Measurements from ENCODE around the gene MRGPRF.
"Not testable (repeated sequence)": the region's sequence is repeated elsewhere in the genome, so short reads cannot be mapped to it uniquely, and the experiment has no call there.

MRGPRF gene

DNA sequence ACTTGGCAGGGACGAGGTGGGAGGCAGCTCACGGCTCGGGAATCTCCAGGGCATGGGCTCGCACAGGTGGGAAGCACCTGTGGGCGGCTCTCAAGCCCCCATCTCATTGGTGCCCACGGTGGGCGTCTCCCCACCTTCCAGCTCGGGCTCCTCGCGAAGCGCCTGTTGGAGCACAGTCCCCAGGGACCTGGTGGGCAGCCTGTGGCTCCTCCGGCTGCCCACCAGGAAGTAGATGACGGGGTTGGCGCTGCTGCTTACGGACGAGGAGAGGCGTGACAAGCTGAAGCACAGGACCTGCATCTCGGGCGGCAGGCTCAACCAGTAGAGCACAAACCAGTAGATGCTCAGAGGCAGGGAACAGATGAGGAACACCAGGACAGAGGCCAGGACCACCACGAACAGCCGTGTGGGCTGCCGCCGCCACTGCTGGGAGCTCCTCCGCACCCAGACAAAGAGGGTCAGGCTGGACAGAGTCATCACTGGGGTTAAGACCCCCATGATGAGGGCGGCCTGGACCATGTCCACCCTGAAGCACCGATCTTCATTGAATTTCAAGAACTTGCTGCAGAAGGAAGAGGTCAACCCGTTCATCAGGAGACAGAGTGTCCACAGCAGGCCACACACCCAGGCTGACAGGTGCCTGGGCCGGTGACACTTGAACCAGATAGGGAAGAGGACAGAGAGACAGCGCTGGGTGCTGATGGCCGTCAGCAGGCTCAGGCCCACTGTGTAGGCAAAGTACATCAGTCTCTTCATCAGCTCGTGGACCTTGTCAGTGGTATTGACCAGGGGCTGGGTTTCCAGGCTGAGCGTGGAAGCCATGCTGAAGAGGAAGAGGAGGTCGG, 32.9 kb downstream of the MRGPRF start:
- DNase-seq = no peak

DNA sequence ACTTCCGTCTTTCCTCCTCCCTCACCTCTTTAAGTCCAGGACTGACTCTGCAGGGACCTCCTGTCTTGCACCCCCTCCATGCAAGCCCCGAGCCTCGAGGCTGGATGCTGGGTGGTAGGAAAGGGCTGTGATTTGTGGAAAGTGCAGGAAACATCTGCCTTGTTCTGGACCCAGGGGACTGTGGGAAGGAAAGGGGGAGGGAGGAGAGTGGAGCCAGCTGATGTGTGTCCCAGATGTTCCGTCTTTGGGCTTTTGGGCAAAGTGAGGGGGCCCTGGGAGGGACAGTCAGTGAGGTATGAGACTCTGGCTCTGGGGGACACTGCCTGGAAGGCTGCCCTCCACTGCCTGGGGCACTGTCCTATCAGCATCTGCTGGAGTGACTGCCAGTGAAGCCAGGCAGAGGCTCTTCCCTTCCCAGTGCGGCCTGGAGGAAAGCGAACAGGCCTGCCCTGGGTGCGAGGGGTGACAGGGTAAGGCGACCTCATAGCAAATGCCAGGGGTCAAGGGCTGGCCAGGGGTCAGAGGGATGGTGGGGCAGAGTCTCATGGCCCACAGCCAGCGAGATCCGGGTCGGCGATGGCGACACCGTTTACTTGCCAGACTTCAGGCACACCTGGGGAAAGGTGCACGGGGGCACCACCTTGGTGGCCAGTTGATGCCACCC, 34.0 kb downstream of the MRGPRF start:
- DNase-seq = no peak

- no peak for DNase-seq
Measured at GRCh38 chr11:68978626-68978930, 34.5 kb downstream of the MRGPRF start.

DNA sequence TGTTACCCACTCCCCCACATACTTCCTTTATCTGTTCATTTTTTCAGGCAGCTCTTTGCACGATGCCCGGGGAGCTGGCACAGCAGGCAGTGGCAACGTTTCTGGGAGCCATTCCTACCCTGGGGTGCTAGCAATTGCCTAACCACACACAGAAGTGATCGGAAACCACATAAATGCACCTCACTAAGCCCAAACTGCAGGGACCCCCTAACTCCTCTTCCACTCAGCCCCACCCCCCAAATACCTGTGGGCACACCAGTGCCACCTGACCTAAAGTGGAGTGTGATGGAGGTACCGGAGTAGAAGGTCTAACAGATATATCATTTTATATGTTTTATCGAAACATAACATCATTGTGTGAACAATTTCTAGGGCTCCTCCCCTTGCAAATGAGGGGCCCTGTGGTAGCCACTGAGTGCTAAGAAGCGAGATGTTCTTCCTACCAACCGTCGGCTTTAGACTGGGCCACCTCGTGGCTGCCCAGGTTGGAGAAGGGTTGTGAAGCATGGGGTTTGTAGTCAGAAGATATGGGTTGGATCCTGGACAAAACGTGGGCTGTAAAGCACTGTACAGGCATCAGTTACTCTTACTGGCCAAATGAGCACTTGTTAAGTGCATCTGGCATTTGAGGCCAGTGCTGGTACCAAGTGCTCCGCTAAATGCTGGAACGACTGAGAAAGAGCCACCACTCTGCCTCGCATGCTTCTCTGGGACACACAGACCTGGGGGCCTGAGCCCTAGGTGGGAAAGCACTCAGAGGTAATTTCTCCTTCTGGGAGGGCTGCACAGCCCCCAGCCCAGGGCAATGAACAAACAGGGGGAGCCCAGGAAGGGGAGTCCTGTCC, 35.0 kb downstream of the MRGPRF start:
- DNase-seq = no peak

DNA sequence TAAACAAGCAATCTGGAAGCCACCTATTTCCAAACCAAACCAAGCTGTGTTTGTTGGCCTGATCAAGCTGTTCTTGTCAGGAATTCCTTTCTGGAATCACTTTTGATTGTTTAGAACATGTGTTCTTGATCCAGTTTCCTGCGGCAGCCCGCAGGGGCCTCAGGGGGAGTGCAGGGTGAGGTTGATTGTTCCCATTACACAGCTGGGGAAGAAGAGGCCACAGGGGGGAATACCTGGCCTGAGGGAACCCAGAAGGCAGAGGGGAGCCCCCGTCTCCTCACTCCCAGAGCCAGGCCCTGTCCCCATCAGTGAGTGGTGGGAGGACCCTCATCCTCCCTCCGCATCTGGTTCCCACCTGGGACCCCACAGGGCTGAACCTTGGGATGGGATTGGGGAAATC, 36.5 kb downstream of the MRGPRF start:
- no peak for DNase-seq

DNA sequence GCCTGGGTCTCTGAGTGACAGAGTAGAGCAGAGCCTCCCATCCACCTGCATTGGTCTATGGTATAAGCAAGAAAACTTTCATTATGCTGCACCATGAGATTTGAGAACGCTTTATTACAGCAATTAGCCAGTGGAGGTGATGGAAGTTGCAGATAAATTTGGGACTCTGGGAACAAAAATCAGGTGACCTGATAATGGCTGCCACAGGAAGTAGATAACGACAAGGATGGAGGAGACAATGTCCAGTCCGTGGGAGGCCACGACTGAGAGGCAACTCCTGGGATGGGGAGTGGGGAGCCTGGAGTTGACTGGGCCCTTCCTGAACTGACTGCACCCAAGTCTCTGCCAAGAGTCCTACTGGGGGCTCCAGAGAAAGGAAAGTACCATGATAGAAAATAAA, 37.0 kb downstream of the MRGPRF start:
- no peak for DNase-seq

GRCh38 chr11:68974421-68975194, 38.4 kb downstream of the MRGPRF start:
- DNase-seq = no peak

- not testable (repeated sequence) for DNase-seq
Measured at GRCh38 chr11:68973706-68974105, 39.3 kb downstream of the MRGPRF start.

- DNase-seq = no peak
Measured at GRCh38 chr11:68973219-68973618, 39.8 kb downstream of the MRGPRF start.

DNA sequence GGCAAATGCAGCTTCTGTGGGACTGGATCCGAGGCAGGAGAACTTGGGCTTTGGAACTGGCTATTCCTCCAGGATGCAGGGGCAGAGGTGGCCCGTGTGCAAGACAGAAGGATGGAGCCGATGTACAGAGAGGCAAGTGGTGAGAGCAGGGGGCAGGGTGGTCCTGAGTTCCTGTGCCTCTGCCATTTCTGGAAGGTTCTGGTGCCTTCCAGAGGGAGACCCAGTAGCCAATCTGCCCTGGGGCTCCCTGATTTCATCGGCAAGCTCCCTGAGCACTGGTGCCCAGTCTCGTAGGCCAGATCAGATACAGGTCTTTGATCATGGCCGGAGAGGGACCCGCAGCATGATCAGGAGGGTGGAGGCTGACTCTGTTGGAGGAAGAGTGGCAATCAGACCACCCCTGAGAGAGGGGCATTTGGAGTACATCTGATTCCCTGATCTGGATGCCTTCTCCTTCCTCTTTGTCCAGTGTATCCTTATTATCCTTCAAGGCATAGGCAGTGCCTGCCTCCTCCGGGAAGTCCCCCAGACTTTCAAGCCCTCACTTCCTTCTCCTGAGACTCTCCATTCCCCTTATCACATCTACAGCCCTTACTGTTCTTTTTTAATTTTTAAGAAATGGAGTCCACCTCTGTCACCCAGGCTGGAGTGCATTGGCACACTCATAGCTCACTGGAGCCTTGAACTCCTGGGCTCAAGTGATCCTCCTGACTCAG, 42.0 kb downstream of the MRGPRF start:
- no peak for DNase-seq

- DNase-seq = no peak
Measured at GRCh38 chr11:68969386-68969785, 43.7 kb downstream of the MRGPRF start.

GRCh38 chr11:68968306-68969250, 44.5 kb downstream of the MRGPRF start:
- no peak for DNase-seq

GRCh38 chr11:68966894-68967780, 45.9 kb downstream of the MRGPRF start:
- DNase-seq = no peak

DNA sequence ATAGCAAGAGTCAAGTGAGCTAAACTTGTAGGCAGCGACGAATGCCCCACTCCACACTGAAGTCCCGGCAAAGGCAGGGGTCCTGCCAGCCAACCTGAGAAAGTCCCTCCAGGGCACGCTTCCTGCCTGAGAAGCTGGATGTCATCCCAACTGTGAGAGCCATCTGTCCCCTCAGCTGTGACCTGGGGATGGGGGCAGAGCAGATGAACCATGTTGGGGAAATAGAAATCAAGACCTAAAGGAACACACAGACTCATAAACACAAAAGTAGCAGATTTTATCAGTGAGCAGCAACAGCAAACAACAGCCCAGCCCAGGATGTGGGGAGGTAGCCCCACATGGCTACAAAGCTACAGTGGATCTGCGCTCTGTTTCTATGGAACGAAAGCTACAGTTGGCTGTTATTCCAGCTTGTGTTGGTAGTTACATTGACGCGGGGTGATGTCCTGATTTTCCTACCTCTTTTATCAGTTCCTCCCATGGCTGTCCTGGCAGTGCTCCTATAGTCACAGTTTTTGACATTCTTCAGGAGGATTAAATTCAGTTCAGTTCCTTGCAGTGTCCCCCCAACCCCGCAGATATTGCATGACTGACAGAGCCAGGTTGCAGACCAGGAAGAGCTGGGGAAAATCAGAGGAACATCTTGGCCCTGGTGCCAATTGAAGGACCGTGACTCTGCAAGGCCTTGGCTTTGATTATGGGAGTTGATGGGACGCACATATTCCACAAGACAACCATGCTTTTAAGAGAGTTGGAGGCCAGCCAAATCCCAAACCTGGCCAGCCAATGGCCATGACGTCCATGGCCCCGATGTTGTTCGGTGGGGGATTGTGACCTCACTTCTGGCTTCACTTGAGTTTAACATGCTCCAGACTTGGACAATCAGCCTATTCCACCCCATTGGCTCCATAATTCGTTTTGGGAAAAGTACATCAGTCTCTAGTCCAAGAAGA, 46.9 kb downstream of the MRGPRF start:
- no peak for DNase-seq

- DNase-seq = no peak
Measured at GRCh38 chr11:68963779-68964178, 49.3 kb downstream of the MRGPRF start.

GRCh38 chr11:68962527-68963250, 50.4 kb downstream of the MRGPRF start:
- DNase-seq = no peak

DNA sequence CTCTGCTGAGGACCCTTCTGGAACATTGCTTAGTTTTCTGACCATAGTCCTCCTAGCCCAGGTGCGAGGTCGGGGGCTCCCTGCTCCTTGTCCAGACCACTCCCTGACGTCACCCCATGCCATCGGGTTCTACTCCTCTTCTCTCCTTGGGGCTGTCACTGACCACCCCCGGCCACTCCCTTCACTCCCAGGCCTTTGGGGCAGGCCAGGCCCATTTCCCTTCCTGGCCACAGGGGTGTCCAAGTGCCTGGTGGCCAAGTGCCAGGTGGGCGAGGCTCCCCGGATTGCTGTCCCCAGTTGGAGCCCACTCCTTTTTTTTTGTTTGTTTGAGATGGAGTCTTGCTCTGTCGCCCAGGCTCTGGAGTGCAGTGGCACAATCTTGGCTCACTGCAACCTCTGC, 51.8 kb downstream of the MRGPRF start:
- DNase-seq = no peak

Measured in DMS153 (cell line).